Right kidney (tissue), 1 donor: ENCODE measurements around the gene CCDC187.
"Not testable (repeated sequence)": the region's sequence is repeated elsewhere in the genome, so short reads cannot be mapped to it uniquely, and the experiment has no call there.

Experiments
- DNase-seq: peaks from one replicate; pipeline ENCODE4 v3.0.0-alpha.2; 2016

CCDC187 gene

GRCh38 chr9:136237486-136238341, 66.2 kb downstream of the CCDC187 start:
- no peak for DNase-seq

GRCh38 chr9:136236471-136237410, 67.2 kb downstream of the CCDC187 start:
- DNase-seq = not testable (repeated sequence)

- no peak for DNase-seq
Observed at GRCh38 chr9:136235709-136236455, 68.0 kb downstream of the CCDC187 start.

GRCh38 chr9:136235171-136235570, 68.7 kb downstream of the CCDC187 start:
- no peak for DNase-seq

- DNase-seq = no peak
Observed at GRCh38 chr9:136234597-136234996, 69.3 kb downstream of the CCDC187 start.

GRCh38 chr9:136233868-136234267, 70.0 kb downstream of the CCDC187 start:
- DNase-seq = no peak

- no peak for DNase-seq
Observed at GRCh38 chr9:136233411-136233810, 70.5 kb downstream of the CCDC187 start.

- no peak for DNase-seq
Observed at GRCh38 chr9:136232969-136233368, 70.9 kb downstream of the CCDC187 start.

GRCh38 chr9:136231478-136232297, 72.2 kb downstream of the CCDC187 start:
- no peak for DNase-seq

GRCh38 chr9:136230773-136231172, 73.1 kb downstream of the CCDC187 start:
- no peak for DNase-seq

GRCh38 chr9:136230365-136230764, 73.5 kb downstream of the CCDC187 start:
- no peak for DNase-seq

- no peak for DNase-seq
Observed at GRCh38 chr9:136229096-136230065, 74.5 kb downstream of the CCDC187 start.

GRCh38 chr9:136228107-136228875, 75.6 kb downstream of the CCDC187 start:
- DNase-seq = no peak

GRCh38 chr9:136226680-136227407, 77.0 kb downstream of the CCDC187 start:
- no peak for DNase-seq

- DNase-seq = no peak
Observed at GRCh38 chr9:136225748-136226679, 77.9 kb downstream of the CCDC187 start.

- DNase-seq = no peak
Observed at GRCh38 chr9:136225366-136225747, 78.5 kb downstream of the CCDC187 start.

- DNase-seq = no peak
Observed at GRCh38 chr9:136223871-136224640, 79.8 kb downstream of the CCDC187 start.
